Thoracic aorta (tissue), 2 donors: ENCODE results near the gene DBP. TPM values are rescaled to one million over a fixed set of nuclear protein-coding genes. Genes with fewer than 3 reads are reported as not detected.

Experiments used
- ATAC-seq: fragments of 150-250 bp; one replicate; pipeline ENCODE4 v1.8.0; 2017; ENCODE audit warnings: low read depth; ENCODE audit not compliant: insufficient number of reproducible peaks, low FRiP score
- DNase-seq: peaks from one replicate; pipeline ENCODE4 v3.0.0-alpha.2; 2020; ENCODE audit warnings: low spot score
- H3K27ac ChIP-seq, 2 donors: fragments of 200-600 bp; sonication (generic); 1 replicate in 1 of 2; 2 replicates in 1 of 2; pipeline ENCODE4 v1.5.1; 2016; ENCODE audit warnings: mild to moderate bottlenecking in 2 of 2, moderate library complexity in 2 of 2
- H3K27me3 ChIP-seq: fragments of 200-600 bp; sonication (generic); replicated peaks from 2 replicates; pipeline ENCODE4 v1.6.0; 2016; ENCODE audit warnings: mild to moderate bottlenecking; ENCODE audit not compliant: insufficient read depth
- H3K36me3 ChIP-seq: fragments of 200-600 bp; sonication (generic); one replicate; pipeline ENCODE4 v1.5.1; 2016
- H3K4me1 ChIP-seq, 2 donors: fragments of 200-600 bp; sonication (generic); 1 replicate in 1 of 2; 2 replicates in 1 of 2; pipeline versions ENCODE4 v1.5.1 to v1.6.0; 2016; ENCODE audit warnings: low read depth in 2 of 2, mild to moderate bottlenecking in 1 of 2; ENCODE audit not compliant: control insufficient read depth in 1 of 2
- H3K4me3 ChIP-seq: fragments of 200-600 bp; sonication (generic); 2 replicates; pipeline ENCODE4 v1.5.1; 2016; ENCODE audit warnings: mild to moderate bottlenecking
- H3K9me3 ChIP-seq: fragments of 200-600 bp; sonication (generic); 2 replicates; pipeline ENCODE4 v1.5.1; 2016
- CTCF ChIP-seq: fragments of 200-600 bp; sonication (generic); IDR thresholded peaks from one replicate; pipeline ENCODE4 v1.5.1; 2019; ENCODE audit warnings: antibody characterized with exemption
- total RNA-seq, 2 donors: library from RNA; depleted of rRNA; stranded (reverse); fragments of >200 nt; gene quantifications; one replicate each; pipeline versions ENCODE4 v1.1.0 to v1.2.3, GENCODE V29; 2016

The DBP gene
- total RNA-seq, 2 donors from 2014 or later: 3.9 to 15.0 TPM

DNA sequence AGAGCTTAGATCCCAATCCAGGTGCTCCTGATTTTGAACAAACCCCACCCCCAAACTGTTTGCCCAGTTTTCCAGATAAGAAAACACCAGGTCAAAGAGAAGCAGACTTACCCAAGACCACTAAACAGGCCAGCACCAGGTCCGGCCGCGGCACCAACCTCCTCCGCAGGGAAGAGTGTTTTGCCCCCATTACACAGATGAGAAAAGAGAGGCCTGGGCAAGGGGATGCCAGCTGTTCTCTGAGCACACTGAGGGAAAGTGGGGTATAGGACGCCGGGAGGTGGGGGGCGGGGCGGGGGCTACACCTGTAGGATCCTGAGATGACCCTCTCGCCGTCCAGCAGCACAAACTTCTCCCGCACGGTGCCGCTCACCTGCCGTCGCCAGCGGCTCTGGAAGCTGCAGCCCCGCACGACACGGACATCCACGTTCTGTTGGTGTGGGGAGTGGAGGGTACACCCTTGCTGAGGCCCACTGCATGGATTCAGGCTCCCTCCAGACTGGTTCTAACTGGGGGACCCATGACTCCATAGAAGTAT, 27.5 kb downstream of the DBP start:
- H3K4me1 ChIP-seq: no peaks in the 10 kb centered on the region
- DNase-seq (no peak), ATAC-seq (no peak)
- H3K27ac ChIP-seq: no peak overlapping the region
- no peaks in the 10 kb centered on the region for H3K27me3 ChIP-seq
- peaks cover under 1% of the 10 kb centered on the region for H3K36me3 ChIP-seq
- no peaks in the 10 kb centered on the region for H3K9me3 ChIP-seq
- H3K4me3 ChIP-seq: no peak overlapping the region
- TF ChIP-seq CTCF: no peak

GRCh38 chr19:48608798-48609263, 28.3 kb downstream of the DBP start:
- no peak for TF ChIP-seq CTCF
- no peaks in the 10 kb centered on the region for H3K27me3 ChIP-seq
- DNase-seq: no peak
- H3K36me3 ChIP-seq: no peaks in the 10 kb centered on the region
- no peak for ATAC-seq
- no peaks in the 10 kb centered on the region for H3K4me1 ChIP-seq
- no peaks in the 10 kb centered on the region for H3K9me3 ChIP-seq
- no peak overlapping the region for H3K4me3 ChIP-seq
- H3K27ac ChIP-seq: no peak overlapping the region

GRCh38 chr19:48607359-48607755, 29.8 kb downstream of the DBP start:
- Histone ChIP-seq H3K4me1 (no peaks in the 10 kb centered on the region), H3K4me3 (no peak overlapping the region), H3K27ac (no peak overlapping the region), H3K27me3 (no peaks in the 10 kb centered on the region), H3K9me3 (no peaks in the 10 kb centered on the region), H3K36me3 (no peaks in the 10 kb centered on the region)
- ATAC-seq (no peak), DNase-seq (no peak)
- no peak for TF ChIP-seq CTCF

DNA sequence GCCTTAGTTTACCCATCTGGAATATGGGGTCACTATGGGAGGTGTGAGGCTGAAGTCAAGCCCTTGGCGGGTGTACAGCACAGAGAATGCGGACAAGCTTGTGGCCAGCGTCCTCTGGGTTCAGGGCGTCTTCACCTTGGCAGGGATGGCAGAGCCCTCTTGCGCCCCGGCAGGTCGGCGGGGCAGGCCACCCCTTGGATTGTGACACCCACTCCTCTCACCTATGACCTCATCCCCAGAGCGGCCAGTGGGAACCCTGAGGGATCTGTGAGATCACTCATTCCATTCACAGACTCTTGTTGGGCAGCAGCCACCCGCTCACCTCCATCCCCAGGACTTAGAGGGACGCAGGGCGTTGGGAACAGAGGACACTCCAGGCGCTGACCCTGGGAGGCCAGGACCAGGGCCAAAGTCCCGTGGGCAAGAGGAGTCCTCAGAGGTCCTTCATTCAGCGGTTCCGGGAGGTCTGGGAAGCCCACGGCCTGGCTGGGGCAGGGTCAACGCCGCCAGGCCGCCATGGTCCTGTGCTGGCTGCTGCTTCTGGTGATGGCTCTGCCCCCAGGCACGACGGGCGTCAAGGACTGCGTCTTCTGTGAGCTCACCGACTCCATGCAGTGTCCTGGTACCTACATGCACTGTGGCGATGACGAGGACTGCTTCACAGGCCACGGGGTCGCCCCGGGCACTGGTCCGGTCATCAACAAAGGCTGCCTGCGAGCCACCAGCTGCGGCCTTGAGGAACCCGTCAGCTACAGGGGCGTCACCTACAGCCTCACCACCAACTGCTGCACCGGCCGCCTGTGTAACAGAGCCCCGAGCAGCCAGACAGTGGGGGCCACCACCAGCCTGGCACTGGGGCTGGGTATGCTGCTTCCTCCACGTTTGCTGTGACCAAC, 30.5 kb downstream of the DBP start, which contains the start of gene SPACA4:
SPACA4 (plus strand) TSS at position 280 of the 896 bp plus-strand sequence; CDS start at position 517, 237 bp downstream.
- no peak within 1 kb of the TSS for H3K4me3 ChIP-seq
- H3K27me3 ChIP-seq: no peaks in the 10 kb centered on the region
- ATAC-seq: no peak
- no peaks in the 10 kb centered on the region for H3K9me3 ChIP-seq
- no peak for DNase-seq
- H3K36me3 ChIP-seq: no peaks in the 10 kb centered on the region
- no peak within 1 kb of the TSS for H3K27ac ChIP-seq
- TF ChIP-seq CTCF: no peak
- H3K4me1 ChIP-seq: no peaks in the 10 kb centered on the region

- ATAC-seq (no peak), DNase-seq (no peak)
Measured at GRCh38 chr19:48603850-48604249, 33.3 kb downstream of the DBP start.

More at GRCh38 chr19:48603850-48604249, 33.3 kb downstream of the DBP start:
- no peaks in the 10 kb centered on the region for H3K36me3 ChIP-seq
- no peaks in the 10 kb centered on the region for H3K27me3 ChIP-seq
- H3K9me3 ChIP-seq: no peaks in the 10 kb centered on the region
- no peak overlapping the region for H3K4me3 ChIP-seq
- H3K27ac ChIP-seq: no peak overlapping the region
- TF ChIP-seq CTCF: no peak
- no peaks in the 10 kb centered on the region for H3K4me1 ChIP-seq
